HG03060 (cell line): ENCODE results near the gene NKD2.
"Not testable (repeated sequence)": the region's sequence is repeated elsewhere in the genome, so short reads cannot be mapped to it uniquely, and the experiment has no call there.

Source experiments
- ATAC-seq: cut with Tn5 transposase; IDR thresholded peaks from one replicate; pipeline ENCODE4 v1.9.1; 2021; ENCODE audit warnings: low read depth, moderate number of reproducible peaks; ENCODE audit not compliant: unreplicated experiment

NKD2 gene

DNA sequence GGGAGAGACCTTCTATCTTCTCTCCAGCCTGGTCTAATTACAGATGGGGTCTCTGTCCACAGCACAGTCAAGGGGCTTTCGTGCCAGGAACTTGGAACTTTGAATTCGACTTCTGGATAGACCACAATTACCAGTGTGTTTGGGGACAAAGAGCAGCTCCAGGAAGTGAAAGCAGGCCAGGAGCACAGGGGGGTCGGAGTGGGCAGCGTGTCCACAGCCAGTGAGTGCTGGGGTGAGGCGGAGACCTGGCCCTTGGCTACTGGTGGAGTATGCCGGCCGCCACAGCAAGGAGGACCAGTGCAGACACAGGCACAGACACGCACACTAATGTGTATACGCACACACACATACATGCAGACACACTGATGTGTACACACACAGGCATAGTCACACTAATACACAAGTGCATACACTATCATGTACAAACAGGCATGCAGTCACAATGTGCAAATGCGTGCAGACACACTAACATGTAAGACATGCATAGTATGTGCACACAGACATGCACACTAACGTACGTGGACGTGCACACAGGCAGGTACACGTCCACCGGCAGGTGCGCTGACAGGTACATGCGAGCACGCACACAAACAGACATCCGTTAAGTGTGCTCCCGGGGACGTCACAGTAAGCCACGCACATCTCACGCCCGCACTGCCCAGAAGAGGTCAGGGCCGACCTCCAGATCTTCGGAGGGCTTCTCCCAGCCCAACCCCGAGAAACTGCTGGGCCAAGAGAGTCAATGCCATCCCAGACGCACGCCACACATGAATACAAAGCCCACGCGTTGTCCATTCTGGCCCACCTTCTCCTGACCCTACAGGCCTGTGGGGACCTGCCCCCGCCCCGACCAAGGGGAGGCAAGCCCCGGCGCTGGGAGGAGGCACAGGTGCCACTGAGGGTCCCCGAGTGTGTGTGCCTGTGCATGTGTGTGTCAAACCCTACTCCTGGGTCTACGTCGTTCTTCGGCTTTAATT, 46.5 kb downstream of the NKD2 start:
- no peak for ATAC-seq

DNA sequence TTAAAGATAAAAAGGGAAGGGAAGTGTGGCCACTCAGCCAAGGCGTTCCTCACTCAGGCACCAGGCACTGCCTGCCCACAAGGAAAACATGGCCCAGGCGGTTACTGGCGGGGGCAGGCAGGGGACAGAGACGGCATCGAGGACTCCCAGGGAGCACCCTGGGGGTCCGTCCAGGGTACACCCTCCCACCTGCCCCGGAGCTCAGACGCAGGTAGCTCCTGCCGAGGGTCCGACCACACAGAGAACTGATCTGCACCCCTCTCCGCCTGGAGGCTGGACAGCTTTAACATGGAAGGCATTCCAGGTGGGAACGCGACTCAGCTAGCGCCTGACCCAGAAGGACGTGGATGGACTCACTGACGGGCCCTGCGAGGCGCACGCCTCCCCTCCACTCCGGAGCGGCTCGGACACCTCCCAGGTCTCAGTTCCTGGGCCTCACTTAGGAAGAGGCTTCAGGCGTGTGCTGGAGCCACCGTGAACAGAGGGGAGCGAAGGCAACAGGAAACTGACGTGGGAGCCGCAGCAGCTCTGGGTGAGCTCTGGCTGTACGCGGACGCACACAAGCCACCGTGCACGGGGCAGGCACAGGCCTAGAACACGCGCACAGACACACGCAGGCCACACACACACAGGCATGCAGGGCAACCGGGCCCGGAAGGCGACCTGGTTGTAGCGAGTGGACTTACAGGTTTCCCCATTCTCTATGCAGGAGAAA, 47.5 kb downstream of the NKD2 start:
- no peak for ATAC-seq

GRCh38 chr5:1056611-1057484, 48.2 kb downstream of the NKD2 start:
- ATAC-seq = no peak

- no peak for ATAC-seq
These were observed 49.0 kb downstream of the NKD2 start for GRCh38 chr5:1057485-1058082.

- no peak for ATAC-seq
These were observed 49.7 kb downstream of the NKD2 start for GRCh38 chr5:1058083-1058945.

GRCh38 chr5:1058988-1059883, 50.6 kb downstream of the NKD2 start:
- no peak for ATAC-seq

GRCh38 chr5:1059884-1060263, 51.3 kb downstream of the NKD2 start:
- no peak for ATAC-seq

DNA sequence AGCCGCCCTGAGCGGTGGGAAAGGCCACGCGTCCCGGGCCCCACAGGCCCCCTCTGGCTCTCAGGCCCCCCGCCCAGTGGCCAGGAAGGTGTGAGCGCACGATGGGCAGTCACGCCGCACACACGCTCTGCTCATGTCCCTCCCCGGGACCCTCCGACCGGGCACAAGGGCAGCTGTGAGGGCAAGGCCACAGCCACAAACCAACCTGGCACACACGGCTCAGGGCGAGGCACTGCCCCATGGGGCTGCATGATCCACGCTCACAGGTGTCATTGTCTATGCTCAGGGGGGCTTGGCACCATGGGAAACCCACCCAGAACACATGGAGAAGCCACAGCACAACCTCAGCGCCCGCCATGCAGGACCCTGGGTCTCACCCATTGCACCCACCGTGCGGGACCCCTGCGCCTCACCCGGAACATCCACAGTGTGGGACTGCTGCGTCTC, 52.0 kb downstream of the NKD2 start:
- no peak for ATAC-seq

DNA sequence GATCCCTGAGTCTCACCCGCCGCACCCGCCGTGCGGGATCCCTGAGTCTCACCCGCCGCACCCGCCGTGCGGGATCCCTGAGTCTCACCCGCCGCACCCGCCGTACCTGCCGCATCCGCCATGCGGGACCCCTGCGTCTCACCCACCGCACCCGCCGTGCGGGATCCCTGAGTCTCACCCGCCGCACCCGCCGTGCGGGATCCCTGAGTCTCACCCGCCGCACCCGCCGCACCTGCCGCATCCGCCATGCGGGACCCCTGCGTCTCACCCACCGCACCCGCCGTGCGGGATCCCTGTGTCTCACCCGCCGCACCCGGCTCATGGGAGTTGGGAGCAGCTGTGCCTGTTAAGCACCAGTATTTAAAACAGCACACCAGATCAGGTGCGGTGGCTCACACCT, 52.7 kb downstream of the NKD2 start:
- ATAC-seq = not testable (repeated sequence)

- no peak for ATAC-seq
These were observed 53.3 kb downstream of the NKD2 start for GRCh38 chr5:1061916-1062315.

GRCh38 chr5:1062761-1063568, 54.4 kb downstream of the NKD2 start:
- no peak for ATAC-seq

DNA sequence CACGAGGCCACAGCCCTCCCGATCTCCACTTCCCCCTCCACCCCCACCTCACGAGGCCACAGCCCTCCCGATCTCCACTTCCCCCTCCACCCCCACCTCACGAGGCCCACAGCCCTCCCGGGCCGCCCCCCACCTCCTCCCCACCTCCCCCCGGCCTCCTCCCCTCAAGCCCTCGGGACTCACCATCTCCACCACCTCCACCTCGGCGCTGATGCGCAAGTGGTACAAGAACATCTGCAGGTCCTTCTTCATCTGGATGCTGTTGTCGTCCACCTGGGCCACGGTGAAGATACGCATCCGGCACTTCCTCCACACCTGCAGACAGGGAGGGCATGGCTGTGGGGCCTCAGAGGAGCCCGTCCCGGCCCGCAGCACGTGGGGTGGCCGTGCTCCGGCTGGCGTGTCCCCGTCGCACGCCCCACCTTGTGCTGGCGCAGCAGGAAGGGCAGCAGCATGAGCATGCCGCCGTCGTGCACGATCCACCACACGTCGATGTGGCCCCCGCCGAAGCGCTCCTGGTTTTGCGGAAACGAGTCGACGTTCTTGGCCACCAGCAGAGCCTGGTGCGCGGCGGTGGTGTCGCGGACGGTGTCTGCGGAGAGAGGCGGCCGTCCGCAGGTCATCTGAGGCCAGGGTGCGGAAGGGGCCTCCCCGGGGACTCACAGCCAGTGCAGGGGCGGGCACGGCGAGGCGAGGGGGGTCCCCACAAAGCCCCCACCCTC, 55.2 kb downstream of the NKD2 start:
- ATAC-seq = no peak

DNA sequence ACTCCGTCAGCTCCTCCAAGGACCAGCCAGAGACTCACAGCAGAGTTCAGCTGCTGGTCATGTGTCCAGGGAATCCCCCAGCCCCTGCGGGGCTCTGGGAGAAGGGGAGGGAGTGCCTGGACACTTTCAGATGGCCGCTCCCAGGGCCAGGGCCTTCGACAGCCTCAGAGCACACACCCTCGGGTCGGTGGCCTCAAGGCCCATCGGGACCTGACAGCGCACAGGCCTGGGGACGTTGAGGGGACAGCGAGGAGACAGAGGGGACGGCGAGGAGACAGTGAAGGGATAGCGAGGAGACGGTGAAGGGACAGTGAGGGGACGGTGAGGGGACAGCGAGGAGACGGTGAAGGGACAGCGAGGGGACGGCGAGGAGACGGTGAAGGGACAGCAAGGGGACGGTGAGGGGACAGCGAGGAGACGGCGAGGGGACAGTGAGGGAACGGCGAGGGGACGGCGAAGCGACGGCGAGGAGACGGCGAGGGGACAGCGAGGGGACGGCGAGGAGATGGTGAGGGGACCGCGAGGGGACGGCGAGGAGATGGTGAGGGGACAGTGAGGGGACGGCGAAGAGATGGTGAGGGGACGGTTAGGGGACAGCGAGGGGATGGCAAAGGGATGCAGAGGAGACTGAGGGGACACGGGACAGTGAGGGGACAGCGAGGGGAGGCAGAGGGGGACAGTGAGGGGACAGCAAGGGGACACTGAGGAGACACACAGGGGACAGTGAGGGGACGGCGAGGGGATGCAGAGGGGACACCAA, 56.0 kb downstream of the NKD2 start:
- no peak for ATAC-seq

GRCh38 chr5:1065143-1065750, 56.6 kb downstream of the NKD2 start:
- no peak for ATAC-seq

- ATAC-seq = no peak
These were observed 57.5 kb downstream of the NKD2 start for GRCh38 chr5:1065891-1066650.
